Upper lobe of left lung (tissue), 4 donors: Measurements from ENCODE around the gene MAZ.

Source experiments
- CTCF ChIP-seq, 6 experiments: fragments of 450-650 bp in 4 of 6; fragments of 200-600 bp in 2 of 6; sonication (generic) in 2 of 6; IDR thresholded peaks; one replicate each; pipeline ENCODE4 v1.5.1; 2016 to 2019; ENCODE audit warnings: antibody characterized with exemption in 6 of 6
- POLR2A ChIP-seq, 4 donors: fragments of 450-650 bp; IDR thresholded peaks; one replicate each; pipeline ENCODE4 v1.5.1; 2016 to 2017; ENCODE audit warnings: antibody characterized with exemption in 4 of 4, mild to moderate bottlenecking in 2 of 4
- POLR2AphosphoS5 ChIP-seq, 2 donors: sonication (generic); formaldehyde crosslinking; IDR thresholded peaks; one replicate each; pipeline ENCODE4 v1.5.1; 2017; ENCODE audit warnings: antibody characterized with exemption in 2 of 2

GRCh38 chr16:29777576-29778350, 28.6 kb upstream of the MAZ start, which contains the start of gene ZG16:
- no peak for TF ChIP-seq POLR2AphosphoS5 (IDR thresholded peaks at IDR 0.05)
- TF ChIP-seq CTCF (IDR thresholded peaks at IDR 0.05): no peak
- TF ChIP-seq POLR2A (IDR thresholded peaks at IDR 0.05): no peak
